Stimulated activated CD4-positive, alpha-beta T cell treated with anti-CD3 and anti-CD28 coated beads, TNF-alpha, amount 100 ng/mL, for 24 hours (primary cell): ENCODE measurements around the gene BIVM.
A peak's percentile ranks its signal among the peaks of the same experiment; 100 is the strongest.

Source experiments
- DNase-seq, 3 experiments: peaks; one replicate each; pipeline ENCODE4 v3.0.0-alpha.2; 2020; ENCODE audit warnings: low read depth in 3 of 3

Gene BIVM

GRCh38 chr13:102788683-102789082, 10.2 kb upstream of the BIVM start:
- no peak for DNase-seq

- no peak for DNase-seq
Observed at GRCh38 chr13:102792396-102792795, 6.5 kb upstream of the BIVM start.

- no peak for DNase-seq
Observed at GRCh38 chr13:102793611-102794355, 5.1 kb upstream of the BIVM start.

GRCh38 chr13:102799426-102800144, 666 bp downstream of the BIVM start:
- no peak for DNase-seq

GRCh38 chr13:102800145-102801041, 1.5 kb downstream of the BIVM start:
- peak; percentile 62 to 81 (median 71) for DNase-seq

- DNase-seq: no peak
Observed at GRCh38 chr13:102805680-102806079, 6.8 kb downstream of the BIVM start.

- DNase-seq: no peak
Observed at GRCh38 chr13:102807699-102808098, 8.8 kb downstream of the BIVM start.

- no peak for DNase-seq
Observed at GRCh38 chr13:102812611-102813287, 13.8 kb downstream of the BIVM start.

GRCh38 chr13:102814025-102814607, 15.2 kb downstream of the BIVM start:
- no peak for DNase-seq

- DNase-seq: no peak
Observed at GRCh38 chr13:102814793-102815192, 15.9 kb downstream of the BIVM start.

- no peak for DNase-seq
Observed at GRCh38 chr13:102815788-102816187, 16.9 kb downstream of the BIVM start.

- DNase-seq: no peak
Observed at GRCh38 chr13:102816708-102817107, 17.8 kb downstream of the BIVM start.

- DNase-seq: no peak
Observed at GRCh38 chr13:102817241-102817640, 18.3 kb downstream of the BIVM start.

- DNase-seq: no peak
Observed at GRCh38 chr13:102817907-102818306, 19.0 kb downstream of the BIVM start.

GRCh38 chr13:102825400-102825799, 26.5 kb downstream of the BIVM start:
- DNase-seq: no peak

GRCh38 chr13:102825921-102826706, 27.2 kb downstream of the BIVM start:
- DNase-seq: no peak

GRCh38 chr13:102830646-102831045, 31.7 kb downstream of the BIVM start:
- no peak for DNase-seq

GRCh38 chr13:102836471-102836870, 37.6 kb downstream of the BIVM start:
- DNase-seq: no peak

GRCh38 chr13:102838273-102838672, 39.4 kb downstream of the BIVM start:
- no peak for DNase-seq

GRCh38 chr13:102838982-102839381, 40.1 kb downstream of the BIVM start:
- DNase-seq: no peak

GRCh38 chr13:102839462-102839861, 40.5 kb downstream of the BIVM start:
- DNase-seq: no peak
